GM12875 (cell line): ENCODE measurements around the gene GNAI1.

Source experiments
- H3K4me3 ChIP-seq: one replicate; pipeline ENCODE4 v1.5.1; 2011; ENCODE audit warnings: low read depth, low read length, control low read depth
- TF ChIP-seq, protein P1 (sequence below): IDR thresholded peaks from 2 replicates; pipeline ENCODE4 v1.5.1; 2011; ENCODE audit warnings: low read depth, mild to moderate bottlenecking, control low read depth, inconsistent platforms, low read length, moderate library complexity, borderline replicate concordance; ENCODE audit not compliant: insufficient read depth

The GNAI1 gene

GRCh38 chr7:80220022-80220634, 85.5 kb downstream of the GNAI1 start:
- no peak overlapping the region for H3K4me3 ChIP-seq
- TF ChIP-seq, protein P1, sequence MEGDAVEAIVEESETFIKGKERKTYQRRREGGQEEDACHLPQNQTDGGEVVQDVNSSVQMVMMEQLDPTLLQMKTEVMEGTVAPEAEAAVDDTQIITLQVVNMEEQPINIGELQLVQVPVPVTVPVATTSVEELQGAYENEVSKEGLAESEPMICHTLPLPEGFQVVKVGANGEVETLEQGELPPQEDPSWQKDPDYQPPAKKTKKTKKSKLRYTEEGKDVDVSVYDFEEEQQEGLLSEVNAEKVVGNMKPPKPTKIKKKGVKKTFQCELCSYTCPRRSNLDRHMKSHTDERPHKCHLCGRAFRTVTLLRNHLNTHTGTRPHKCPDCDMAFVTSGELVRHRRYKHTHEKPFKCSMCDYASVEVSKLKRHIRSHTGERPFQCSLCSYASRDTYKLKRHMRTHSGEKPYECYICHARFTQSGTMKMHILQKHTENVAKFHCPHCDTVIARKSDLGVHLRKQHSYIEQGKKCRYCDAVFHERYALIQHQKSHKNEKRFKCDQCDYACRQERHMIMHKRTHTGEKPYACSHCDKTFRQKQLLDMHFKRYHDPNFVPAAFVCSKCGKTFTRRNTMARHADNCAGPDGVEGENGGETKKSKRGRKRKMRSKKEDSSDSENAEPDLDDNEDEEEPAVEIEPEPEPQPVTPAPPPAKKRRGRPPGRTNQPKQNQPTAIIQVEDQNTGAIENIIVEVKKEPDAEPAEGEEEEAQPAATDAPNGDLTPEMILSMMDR, result no peak

GRCh38 chr7:80224415-80224814, 89.8 kb downstream of the GNAI1 start:
- no peak overlapping the region for H3K4me3 ChIP-seq
- TF ChIP-seq, protein P1, result no peak

DNA sequence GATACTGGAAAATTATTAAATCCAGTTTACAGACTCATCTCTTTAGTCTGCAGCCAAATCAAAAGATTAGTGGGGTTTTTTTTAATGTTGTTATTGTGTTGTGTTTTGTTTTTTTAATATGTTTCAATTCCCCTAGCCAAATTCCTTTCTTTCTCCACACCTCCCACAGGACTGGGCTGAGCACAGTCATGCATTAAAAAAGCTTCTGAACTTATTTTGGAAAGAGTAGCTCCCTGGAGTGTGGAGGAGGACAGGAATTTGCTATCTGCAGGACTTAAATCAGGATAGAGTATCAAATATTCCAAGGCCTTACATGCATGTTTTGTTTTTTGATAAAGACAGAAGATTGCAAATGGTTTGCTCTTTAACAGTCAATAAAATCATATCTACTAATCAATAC, 90.7 kb downstream of the GNAI1 start:
- H3K4me3 ChIP-seq, result no peak overlapping the region
- TF ChIP-seq, protein P1, result no peak

- no peak overlapping the region for H3K4me3 ChIP-seq
- TF ChIP-seq, protein P1, result no peak
These were observed 92.0 kb downstream of the GNAI1 start for GRCh38 chr7:80226629-80227028.

GRCh38 chr7:80230327-80230726, 95.7 kb downstream of the GNAI1 start:
- TF ChIP-seq, protein P1, result no peak
- H3K4me3 ChIP-seq, result no peak overlapping the region

DNA sequence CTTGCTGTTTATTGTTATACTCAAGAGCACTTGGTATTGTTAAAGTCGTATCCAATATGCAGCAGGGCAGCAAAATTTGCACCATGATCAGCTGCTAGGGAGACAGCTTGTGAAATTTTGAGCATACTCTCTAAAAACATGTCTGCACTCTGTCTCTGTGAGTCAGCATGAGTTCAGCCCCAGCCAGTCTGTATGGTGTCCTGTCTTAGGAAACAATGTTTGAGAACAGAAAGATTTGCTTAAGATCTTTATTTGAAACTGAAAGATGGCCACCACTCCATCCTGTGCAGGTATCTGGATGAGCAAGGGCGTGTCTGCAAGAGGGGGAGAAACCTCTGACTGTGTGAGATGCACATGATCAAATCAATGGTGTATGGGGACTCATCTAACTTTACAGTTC, 97.1 kb downstream of the GNAI1 start:
- H3K4me3 ChIP-seq, result no peak overlapping the region
- TF ChIP-seq, protein P1, result no peak

DNA sequence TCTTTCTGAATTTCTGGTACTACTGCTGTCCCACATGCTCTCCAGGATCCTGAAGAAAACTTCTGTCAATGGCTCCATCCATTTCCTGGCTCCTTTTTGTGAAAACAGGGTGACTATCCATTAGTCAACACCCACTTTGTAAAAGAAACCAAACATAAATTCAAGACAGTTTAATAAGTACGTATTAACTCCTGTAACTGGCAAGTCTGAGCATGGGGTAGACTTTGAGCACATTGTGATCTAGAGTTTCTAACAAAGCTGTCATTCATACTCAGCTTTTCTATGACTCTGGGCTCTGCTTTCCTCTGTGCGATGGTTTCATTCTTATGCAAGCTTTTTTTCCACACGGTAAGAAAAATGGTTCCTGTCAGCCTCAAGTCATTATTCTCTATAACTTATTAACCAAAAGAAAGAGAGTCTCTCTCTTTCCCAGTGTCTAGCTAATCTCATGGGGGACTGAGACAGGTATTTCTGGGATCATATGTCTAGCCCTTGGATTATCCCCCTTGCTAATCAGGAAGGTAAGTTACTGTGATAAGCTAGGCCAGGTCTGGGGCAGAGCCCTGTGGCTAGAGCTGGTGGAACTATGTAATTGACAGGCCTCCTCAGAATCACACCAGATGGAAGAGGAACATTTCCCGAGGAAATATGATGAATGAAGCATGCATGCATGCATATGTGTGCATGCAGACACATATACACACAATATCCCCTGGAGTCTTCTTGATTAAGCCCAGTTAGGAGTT, 98.5 kb downstream of the GNAI1 start:
- no peak overlapping the region for H3K4me3 ChIP-seq
- TF ChIP-seq, protein P1, result no peak
